Gastrocnemius medialis (tissue), 4 donors: ENCODE measurements around the gene ABL1.

ENCODE experiments used
- POLR2A ChIP-seq, 2 donors: fragments of 450-650 bp; IDR thresholded peaks; one replicate each; pipeline ENCODE4 v1.6.1; 2017; ENCODE audit warnings: antibody characterized with exemption in 2 of 2, mild to moderate bottlenecking in 2 of 2, moderate library complexity in 2 of 2
- TF ChIP-seq, protein P1 (sequence below), 5 experiments: fragments of 450-650 bp in 3 of 5; fragments of 200-600 bp in 2 of 5; sonication (generic) in 2 of 5; IDR thresholded peaks in 4 of 5; conservative IDR thresholded peaks in 1 of 5; 1 replicate in 4 of 5; 2 replicates in 1 of 5; pipeline ENCODE4 v1.5.1; 2016 to 2019; ENCODE audit warnings: antibody characterized with exemption in 5 of 5, mild to moderate bottlenecking in 3 of 5, moderate library complexity in 3 of 5

DNA sequence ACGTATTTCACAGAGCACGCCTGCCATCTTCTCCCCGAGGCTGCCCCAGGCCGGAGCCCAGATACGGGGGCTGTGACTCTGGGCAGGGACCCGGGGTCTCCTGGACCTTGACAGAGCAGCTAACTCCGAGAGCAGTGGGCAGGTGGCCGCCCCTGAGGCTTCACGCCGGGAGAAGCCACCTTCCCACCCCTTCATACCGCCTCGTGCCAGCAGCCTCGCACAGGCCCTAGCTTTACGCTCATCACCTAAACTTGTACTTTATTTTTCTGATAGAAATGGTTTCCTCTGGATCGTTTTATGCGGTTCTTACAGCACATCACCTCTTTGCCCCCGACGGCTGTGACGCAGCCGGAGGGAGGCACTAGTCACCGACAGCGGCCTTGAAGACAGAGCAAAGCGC, 51.9 kb downstream of the ABL1 start:
- TF ChIP-seq, protein P1, sequence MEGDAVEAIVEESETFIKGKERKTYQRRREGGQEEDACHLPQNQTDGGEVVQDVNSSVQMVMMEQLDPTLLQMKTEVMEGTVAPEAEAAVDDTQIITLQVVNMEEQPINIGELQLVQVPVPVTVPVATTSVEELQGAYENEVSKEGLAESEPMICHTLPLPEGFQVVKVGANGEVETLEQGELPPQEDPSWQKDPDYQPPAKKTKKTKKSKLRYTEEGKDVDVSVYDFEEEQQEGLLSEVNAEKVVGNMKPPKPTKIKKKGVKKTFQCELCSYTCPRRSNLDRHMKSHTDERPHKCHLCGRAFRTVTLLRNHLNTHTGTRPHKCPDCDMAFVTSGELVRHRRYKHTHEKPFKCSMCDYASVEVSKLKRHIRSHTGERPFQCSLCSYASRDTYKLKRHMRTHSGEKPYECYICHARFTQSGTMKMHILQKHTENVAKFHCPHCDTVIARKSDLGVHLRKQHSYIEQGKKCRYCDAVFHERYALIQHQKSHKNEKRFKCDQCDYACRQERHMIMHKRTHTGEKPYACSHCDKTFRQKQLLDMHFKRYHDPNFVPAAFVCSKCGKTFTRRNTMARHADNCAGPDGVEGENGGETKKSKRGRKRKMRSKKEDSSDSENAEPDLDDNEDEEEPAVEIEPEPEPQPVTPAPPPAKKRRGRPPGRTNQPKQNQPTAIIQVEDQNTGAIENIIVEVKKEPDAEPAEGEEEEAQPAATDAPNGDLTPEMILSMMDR (IDR thresholded peaks at IDR 0.05 in 4 of 5, conservative IDR thresholded peaks at IDR 0.05 in 1 of 5), result no peak
- no peak for TF ChIP-seq POLR2A (IDR thresholded peaks at IDR 0.05)
